Right atrium auricular region (tissue), 2 donors: Measurements from ENCODE around the gene SGCD. TPM values are rescaled to one million over a fixed set of nuclear protein-coding genes. Genes with fewer than 3 reads are reported as not detected.

ENCODE experiments used
- DNase-seq: peaks from one replicate; pipeline ENCODE4 v3.0.0-alpha.2; 2019; ENCODE audit warnings: low spot score
- H3K27ac ChIP-seq, 2 donors: fragments of 200-600 bp; sonication (generic); 1 replicate in 1 of 2; 2 replicates in 1 of 2; pipeline ENCODE4 v1.5.1; 2016 to 2019
- H3K27me3 ChIP-seq, 2 donors: fragments of 200-600 bp; sonication (generic); one replicate each; pipeline versions ENCODE4 v1.5.1 to v1.6.0; 2017 to 2019
- H3K36me3 ChIP-seq: fragments of 200-600 bp; sonication (generic); one replicate; pipeline ENCODE4 v1.5.1; 2016
- H3K4me1 ChIP-seq, 2 donors: fragments of 200-600 bp; sonication (generic); one replicate each; pipeline versions ENCODE4 v1.5.1 to v1.6.0; 2017 to 2019
- H3K4me3 ChIP-seq, 2 donors: fragments of 200-600 bp; sonication (generic); 1 replicate in 1 of 2; 2 replicates in 1 of 2; pipeline ENCODE4 v1.5.1; 2017 to 2019; ENCODE audit warnings: mild to moderate bottlenecking in 1 of 2, moderate library complexity in 1 of 2
- H3K9me3 ChIP-seq, 2 donors: fragments of 200-600 bp; sonication (generic); one replicate each; pipeline ENCODE4 v1.5.1; 2019
- CTCF ChIP-seq, 2 donors: fragments of 200-600 bp; sonication (generic); IDR thresholded peaks; one replicate each; pipeline ENCODE4 v1.5.1; 2019; ENCODE audit warnings: antibody characterized with exemption in 2 of 2
- total RNA-seq, 2 donors: library from RNA; depleted of rRNA; stranded (reverse); fragments of >200 nt; gene quantifications; one replicate each; pipeline ENCODE4 v1.1.0, GENCODE V29; 2016

Gene SGCD
- total RNA-seq, 2 donors from 2014 or later = 56.2 to 85.1 TPM

DNA sequence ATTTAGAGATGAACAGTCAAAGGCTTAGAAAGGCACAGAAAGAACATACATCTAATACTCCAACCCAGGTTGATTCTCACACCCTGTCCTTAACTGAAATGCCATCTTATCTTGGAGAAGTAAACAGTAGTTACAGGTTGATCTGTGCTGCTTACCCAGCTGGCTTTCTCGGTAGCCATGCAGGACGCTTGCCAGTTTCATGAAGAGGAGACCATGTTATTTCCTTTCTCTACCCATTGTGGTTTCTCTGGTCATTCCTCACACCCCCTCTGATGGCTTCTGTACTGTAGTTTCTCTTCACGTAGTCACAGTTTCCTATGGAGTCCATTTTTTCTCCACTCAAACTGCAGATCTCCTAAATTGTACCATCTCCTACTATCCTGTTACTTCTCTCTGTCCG lies 206.0 kb downstream of the SGCD start:
- Histone ChIP-seq H3K27me3 (no peaks in the 10 kb centered on the region), H3K36me3 (no peaks in the 10 kb centered on the region), H3K9me3 (no peaks in the 10 kb centered on the region), H3K4me3 (no peak overlapping the region), H3K4me1 (no peaks in the 10 kb centered on the region), H3K27ac (no peak overlapping the region)
- TF ChIP-seq CTCF (IDR thresholded peaks at IDR 0.05) = no peak
- no peak for DNase-seq

GRCh38 chr5:156534085-156534484 lies 207.1 kb downstream of the SGCD start:
- DNase-seq = no peak
- TF ChIP-seq CTCF (IDR thresholded peaks at IDR 0.05) = no peak

GRCh38 chr5:156534906-156535485 lies 208.0 kb downstream of the SGCD start:
- H3K4me3 ChIP-seq = no peak overlapping the region
- no peaks in the 10 kb centered on the region for H3K4me1 ChIP-seq
- H3K27me3 ChIP-seq = no peaks in the 10 kb centered on the region
- no peak overlapping the region for H3K27ac ChIP-seq
- no peaks in the 10 kb centered on the region for H3K9me3 ChIP-seq
- no peak for DNase-seq
- no peaks in the 10 kb centered on the region for H3K36me3 ChIP-seq
- no peak for TF ChIP-seq CTCF (IDR thresholded peaks at IDR 0.05)

More at GRCh38 chr5:156534085-156534484, 207.1 kb downstream of the SGCD start:
- Histone ChIP-seq H3K4me3 (no peak overlapping the region), H3K27ac (no peak overlapping the region), H3K9me3 (no peaks in the 10 kb centered on the region), H3K4me1 (no peaks in the 10 kb centered on the region), H3K36me3 (no peaks in the 10 kb centered on the region), H3K27me3 (no peaks in the 10 kb centered on the region)

GRCh38 chr5:156540491-156540890 lies 213.5 kb downstream of the SGCD start:
- Histone ChIP-seq H3K4me3 (no peak overlapping the region), H3K27ac (no peak overlapping the region), H3K4me1 (no peaks in the 10 kb centered on the region), H3K27me3 (no peaks in the 10 kb centered on the region), H3K36me3 (no peaks in the 10 kb centered on the region), H3K9me3 (no peaks in the 10 kb centered on the region)
- DNase-seq = no peak
- no peak for TF ChIP-seq CTCF (IDR thresholded peaks at IDR 0.05)

DNA sequence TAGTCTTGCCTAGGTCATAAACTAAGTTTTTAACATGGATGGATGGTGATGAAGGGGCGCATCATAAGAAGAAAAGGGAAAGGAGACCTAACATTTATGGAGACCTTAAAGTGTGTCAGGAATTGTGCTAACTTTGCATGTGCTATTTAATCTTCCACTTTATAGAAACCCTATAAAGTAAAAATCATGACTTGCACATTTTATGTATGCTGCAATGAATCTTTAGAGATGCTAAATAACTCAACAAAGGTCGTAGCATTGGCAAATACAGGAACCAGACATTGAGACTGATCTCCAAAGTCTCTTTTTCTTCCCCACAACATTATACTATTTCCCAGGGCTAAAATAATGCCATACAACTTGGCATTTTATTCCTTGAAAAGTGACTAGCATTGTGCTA lies 214.6 kb downstream of the SGCD start:
- H3K27ac ChIP-seq = no peak overlapping the region
- TF ChIP-seq CTCF (IDR thresholded peaks at IDR 0.05) = no peak
- no peaks in the 10 kb centered on the region for H3K9me3 ChIP-seq
- no peaks in the 10 kb centered on the region for H3K27me3 ChIP-seq
- H3K4me3 ChIP-seq = no peak overlapping the region
- no peaks in the 10 kb centered on the region for H3K36me3 ChIP-seq
- no peak for DNase-seq
- no peaks in the 10 kb centered on the region for H3K4me1 ChIP-seq
